HEK293T (cell line): ENCODE data around the gene NRDC.

ENCODE experiments used
- ARNT ChIP-seq: fragments of 450-650 bp; IDR thresholded peaks from 2 replicates; pipeline ENCODE4 v1.6.1; 2017; ENCODE audit warnings: mild to moderate bottlenecking
- ELF4 ChIP-seq: fragments of 450-650 bp; IDR thresholded peaks from 2 replicates; pipeline ENCODE4 v1.6.1; 2017; ENCODE audit warnings: antibody characterized with exemption
- SP1 ChIP-seq: fragments of 450-650 bp; IDR thresholded peaks from 2 replicates; pipeline ENCODE4 v1.6.1; 2017

DNA sequence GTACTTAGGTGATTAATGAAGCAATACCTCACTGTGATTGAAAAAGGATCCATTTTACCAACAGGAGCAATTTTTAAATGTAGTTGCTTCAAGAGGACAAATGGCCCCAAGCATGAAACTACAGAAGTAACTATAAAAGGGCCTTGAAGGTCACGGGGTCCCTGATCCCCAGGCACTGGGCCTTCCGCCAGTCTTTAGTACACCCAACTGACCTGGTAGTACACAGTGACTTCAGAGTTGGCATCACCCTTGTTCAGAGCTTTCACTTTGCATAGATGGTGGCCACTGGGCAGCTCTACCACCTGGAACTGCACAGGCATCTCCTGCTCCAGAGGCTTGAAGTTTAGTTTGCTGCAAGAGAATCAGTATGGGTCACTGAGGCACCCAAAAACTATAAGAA is 84.3 kb downstream of the NRDC start:
- TF ChIP-seq ELF4 (no peak), SP1 (no peak), ARNT (no peak)
